ENCODE measurements around the gene NF2.

- TF ChIP-seq CTCF (IDR thresholded peaks at IDR 0.05) = no peak
- no peak for TF ChIP-seq POLR2A (IDR thresholded peaks at IDR 0.05)
These were observed 19.6 kb downstream of the NF2 start for GRCh38 chr22:29623059-29623458.
